ENCODE results near the gene PPFIBP2.

GRCh38 chr11:7586376-7586775 lies 72.6 kb downstream of the PPFIBP2 start:
- TF ChIP-seq POLR2AphosphoS5 (IDR thresholded peaks at IDR 0.05) (no peak), CTCF (IDR thresholded peaks at IDR 0.05) (no peak), EP300 (IDR thresholded peaks at IDR 0.05) (no peak), POLR2A (IDR thresholded peaks at IDR 0.05) (no peak)
